Caco-2 (cell line): ENCODE measurements around the gene OCEL1. TPM values are rescaled to one million over a fixed set of nuclear protein-coding genes. Genes with fewer than 3 reads are reported as not detected.
A peak's percentile ranks its signal among the peaks of the same experiment; 100 is the strongest.

Experiments
- BruUV-seq: library from RNA; stranded (reverse); fragments of 400-500 nt; replicated peaks from 2 replicates; lab custom pipeline; 2021; lab: Mats Ljungman, UMichigan
- CTCF ChIA-PET: fragments of 300-600 bp; sonication (Branson Sonifier 250); formaldehyde crosslinking; loops from one replicate; lab custom pipeline; 2022; ENCODE audit warnings: antibody characterized with exemption; lab: Charles Lee
- POLR2A ChIA-PET: fragments of 300-600 bp; sonication (Branson Sonifier 250); formaldehyde crosslinking; loops from one replicate; lab custom pipeline; 2022; ENCODE audit warnings: antibody characterized with exemption; lab: Charles Lee
- DNase-seq, 2 experiments: peaks; one replicate each; pipeline versions ENCODE4 v3.0.0 to v3.0.0-alpha.2; 2020 to 2022
- H3K27me3 ChIP-seq: replicated peaks from 2 replicates; pipeline ENCODE4 v1.6.0; 2011; ENCODE audit warnings: low read length; ENCODE audit not compliant: control insufficient read depth, insufficient read depth
- H3K36me3 ChIP-seq: 2 replicates; pipeline ENCODE4 v1.5.1; 2011; ENCODE audit warnings: low read length; ENCODE audit not compliant: control insufficient read depth, insufficient read depth
- H3K4me1 ChIP-seq: fragments of 250-450 bp; sonication (Bioruptor Pico); 2 replicates; pipeline ENCODE4 v1.5.1; 2020; ENCODE audit warnings: mild to moderate bottlenecking
- H3K4me3 ChIP-seq: 2 replicates; pipeline ENCODE4 v1.5.1; 2011; ENCODE audit warnings: low read depth, mild to moderate bottlenecking, control low read depth, low read length
- H3K9me3 ChIP-seq: fragments of 250-450 bp; sonication (Bioruptor Pico); 2 replicates; pipeline ENCODE4 v1.5.1; 2020; ENCODE audit warnings: mild to moderate bottlenecking, moderate library complexity
- H3K27ac Mint-ChIP-seq: one replicate; pipeline ENCODE4 v1.8.0; 2022; ENCODE audit warnings: mixed read lengths; ENCODE audit not compliant: unreplicated experiment
- H3K27me3 Mint-ChIP-seq: one replicate; pipeline ENCODE4 v1.8.0; 2022; ENCODE audit warnings: mixed read lengths; ENCODE audit not compliant: insufficient read depth, unreplicated experiment
- H3K36me3 Mint-ChIP-seq: one replicate; pipeline ENCODE4 v1.8.0; 2022; ENCODE audit warnings: mild to moderate bottlenecking, mixed read lengths; ENCODE audit not compliant: insufficient read depth, unreplicated experiment
- H3K4me1 Mint-ChIP-seq: one replicate; pipeline ENCODE4 v1.8.0; 2022; ENCODE audit warnings: low read depth, mixed read lengths; ENCODE audit not compliant: unreplicated experiment
- H3K4me3 Mint-ChIP-seq: one replicate; pipeline ENCODE4 v1.8.0; 2022; ENCODE audit warnings: mild to moderate bottlenecking, moderate library complexity, mixed read lengths; ENCODE audit not compliant: unreplicated experiment
- H3K9me3 Mint-ChIP-seq: one replicate; pipeline ENCODE4 v1.8.0; 2022; ENCODE audit warnings: mixed read lengths; ENCODE audit not compliant: unreplicated experiment
- CTCF ChIP-seq, 2 experiments: fragments of 200-600 bp in 1 of 2; IDR thresholded peaks; 1 replicate in 1 of 2; 2 replicates in 1 of 2; pipeline versions ENCODE4 v1.5.1 to v1.8.0; 2011 to 2022; ENCODE audit warnings: antibody characterized with exemption in 1 of 2, control low read depth in 1 of 2, inconsistent platforms in 1 of 2, low read depth in 1 of 2, low read length in 1 of 2, mild to moderate bottlenecking in 1 of 2, moderate library complexity in 1 of 2; ENCODE audit not compliant: insufficient read depth in 1 of 2, severe bottlenecking in 1 of 2, unreplicated experiment in 1 of 2
- intact Hi-C: fragments of 100-400 bp; cut with micrococcal nuclease; formaldehyde crosslinking; loops from one replicate; pipeline ENCODE4 v1.10.0; 2022; ENCODE audit not compliant: unreplicated experiment
- total RNA-seq: library from RNA; stranded (reverse); gene quantifications from 2 replicates; pipeline ENCODE4 v1.2.3, GENCODE V29; 2022

Gene OCEL1
- total RNA-seq, 1 experiment from 2014 or later = 14.9 TPM

- H3K4me3 ChIP-seq = no peak overlapping the region
- no peak for TF ChIP-seq CTCF (IDR thresholded peaks at IDR 0.05; ENCODE audit: insufficient read depth in 1 of 2, low read depth in 1 of 2, low read length in 1 of 2, severe bottlenecking in 1 of 2, unreplicated experiment in 1 of 2)
- POLR2A ChIA-PET = no interaction called here
- no peak for DNase-seq
- CTCF ChIA-PET = interaction anchor here (0.9 kb wide), 1 partner anchor 24 kb away, joined by 3 read pairs; the partner anchor contains the start of gene OCEL1
- H3K4me3 Mint-ChIP-seq = no peak overlapping the region
- no TSS peak for BruUV-seq
- no peaks in the 10 kb centered on the region for H3K9me3 Mint-ChIP-seq
- no peaks in the 10 kb centered on the region for H3K27me3 ChIP-seq
- intact Hi-C loops = loop anchor here (5.0 kb wide), 1 partner anchor 32 kb away; the partner anchor contains the start of gene ANKLE1
- peaks cover 17% of the 10 kb centered on the region for H3K4me1 Mint-ChIP-seq
- H3K9me3 ChIP-seq = no peaks in the 10 kb centered on the region
- peak overlapping the region; percentile 92 for H3K27ac Mint-ChIP-seq
- peaks cover 20% of the 10 kb centered on the region for H3K36me3 Mint-ChIP-seq
- no peaks in the 10 kb centered on the region for H3K27me3 Mint-ChIP-seq
- H3K4me1 ChIP-seq = peaks cover 36% of the 10 kb centered on the region
- H3K36me3 ChIP-seq = no peaks in the 10 kb centered on the region
These were observed 24.0 kb downstream of the OCEL1 start for GRCh38 chr19:17249887-17250548.

GRCh38 chr19:17254636-17255035, 28.6 kb downstream of the OCEL1 start:
- intact Hi-C loops = no loop called here
- TF ChIP-seq CTCF (IDR thresholded peaks at IDR 0.05; ENCODE audit: insufficient read depth in 1 of 2, low read depth in 1 of 2, low read length in 1 of 2, severe bottlenecking in 1 of 2, unreplicated experiment in 1 of 2) = no peak
- no peaks in the 10 kb centered on the region for H3K36me3 ChIP-seq
- no peak overlapping the region for H3K4me3 ChIP-seq
- no peak overlapping the region for H3K4me3 Mint-ChIP-seq
- no peaks in the 10 kb centered on the region for H3K27me3 Mint-ChIP-seq
- H3K9me3 Mint-ChIP-seq = no peaks in the 10 kb centered on the region
- ChIA-PET POLR2A (interaction anchor here (1.4 kb wide), 1 partner anchor 39 kb away, joined by 6 read pairs; no protein-coding TSS in a partner anchor), CTCF (interaction anchor here (0.7 to 1.1 kb wide), 3 partner anchors 8 to 204 kb away, joined by 3 to 5 read pairs (median 3); no protein-coding TSS in a partner anchor)
- H3K4me1 Mint-ChIP-seq = no peaks in the 10 kb centered on the region
- no peak overlapping the region for H3K27ac Mint-ChIP-seq
- H3K36me3 Mint-ChIP-seq = no peaks in the 10 kb centered on the region
- BruUV-seq = no TSS peak
- no peaks in the 10 kb centered on the region for H3K9me3 ChIP-seq
- DNase-seq = no peak
- peaks cover 13% of the 10 kb centered on the region for H3K4me1 ChIP-seq
- no peaks in the 10 kb centered on the region for H3K27me3 ChIP-seq

GRCh38 chr19:17255150-17255621, 29.2 kb downstream of the OCEL1 start:
- Histone ChIP-seq H3K4me1 (peaks cover 10% of the 10 kb centered on the region), H3K36me3 (no peaks in the 10 kb centered on the region), H3K9me3 (no peaks in the 10 kb centered on the region), H3K4me3 (no peak overlapping the region), H3K27me3 (no peaks in the 10 kb centered on the region)
- Mint-ChIP-seq H3K27me3 (no peaks in the 10 kb centered on the region), H3K4me1 (no peaks in the 10 kb centered on the region), H3K27ac (no peak overlapping the region), H3K36me3 (no peaks in the 10 kb centered on the region), H3K4me3 (no peak overlapping the region), H3K9me3 (no peaks in the 10 kb centered on the region)
- peak in 1 of 2 experiments; percentile 41 for DNase-seq
- intact Hi-C loops = no loop called here
- ChIA-PET CTCF (interaction anchor here (0.7 to 1.4 kb wide), 4 partner anchors 8 to 205 kb away, joined by 3 to 5 read pairs (median 4); partner anchors contain the start of gene ANKLE1), POLR2A (interaction anchor here (1.4 kb wide), 1 partner anchor 40 kb away, joined by 6 read pairs; no protein-coding TSS in a partner anchor)
- no peak for TF ChIP-seq CTCF (IDR thresholded peaks at IDR 0.05; ENCODE audit: insufficient read depth in 1 of 2, low read depth in 1 of 2, low read length in 1 of 2, severe bottlenecking in 1 of 2, unreplicated experiment in 1 of 2)
- BruUV-seq = no TSS peak
